ENCODE data around the gene GRPEL2.

GRCh38 chr5:149402291-149402690 is 57.0 kb downstream of the GRPEL2 start:
- TF ChIP-seq POLR2AphosphoS5 (IDR thresholded peaks at IDR 0.05) (no peak), CTCF (IDR thresholded peaks at IDR 0.05 in 8 of 11, conservative IDR thresholded peaks at IDR 0.05 in 3 of 11) (no peak)

Measured in spleen (tissue), 7 donors.